B cell (primary cell): Measurements from ENCODE around the gene CADM2. TPM values are rescaled to one million over a fixed set of nuclear protein-coding genes. Genes with fewer than 3 reads are reported as not detected.
"Not testable (repeated sequence)": the region's sequence is repeated elsewhere in the genome, so short reads cannot be mapped to it uniquely, and the experiment has no call there.

Source experiments
- ATAC-seq: fragments of 200-7000 bp; cut with Tn5 transposase; one replicate; pipeline ENCODE4 v1.10.0; 2021; ENCODE audit warnings: low read depth, mild to moderate bottlenecking, moderate number of reproducible peaks, moderate library complexity
- CTCF ChIA-PET: fragments of 350-600 bp; sonication (Branson Sonifier 250); formaldehyde crosslinking; loops from one replicate; lab custom pipeline; 2021; ENCODE audit warnings: antibody characterized with exemption, inconsistent platforms; lab: Charles Lee
- POLR2A ChIA-PET: fragments of 350-600 bp; sonication (Branson Sonifier 250); formaldehyde crosslinking; loops from one replicate; lab custom pipeline; 2021; ENCODE audit warnings: antibody characterized with exemption; lab: Charles Lee
- DNase-seq: peaks from one replicate; pipeline ENCODE4 v3.0.0; 2013
- H2AFZ ChIP-seq: 2 replicates; pipeline ENCODE4 v1.6.1; 2012; ENCODE audit warnings: mild to moderate bottlenecking, low read depth, low read length; ENCODE audit not compliant: insufficient read depth, poor library complexity, severe bottlenecking
- H3K27ac ChIP-seq, 2 donors: 1 replicate in 1 of 2; 2 replicates in 1 of 2; pipeline ENCODE4 v1.5.1; 2012 to 2013; ENCODE audit warnings: low read length in 2 of 2, mild to moderate bottlenecking in 2 of 2, moderate library complexity in 1 of 2
- H3K27me3 ChIP-seq, 4 experiments: fragments of 200-600 bp in 1 of 4; sonication (generic) in 1 of 4; replicated peaks in 1 of 4; 1 replicate in 2 of 4; 2 replicates in 2 of 4; pipeline versions ENCODE4 v1.6.1 to v1.7.0; 2013 to 2016; ENCODE audit warnings: low read length in 3 of 4, mild to moderate bottlenecking in 2 of 4, mixed read lengths in 1 of 4, moderate library complexity in 1 of 4; ENCODE audit not compliant: insufficient read depth in 4 of 4, control insufficient read depth in 3 of 4; ENCODE audit errors: control extremely low read depth in 1 of 4
- H3K36me3 ChIP-seq, 2 experiments: replicated peaks in 1 of 2; 1 replicate in 1 of 2; 2 replicates in 1 of 2; pipeline versions ENCODE4 v1.6.1 to v1.7.1; 2013; ENCODE audit warnings: low read length in 1 of 2; ENCODE audit not compliant: insufficient read depth in 2 of 2, control insufficient read depth in 1 of 2; ENCODE audit errors: control extremely low read depth in 1 of 2, extremely low read depth in 1 of 2
- H3K4me1 ChIP-seq, 2 donors: fragments of 200-600 bp in 1 of 2; sonication (generic) in 1 of 2; 1 replicate in 1 of 2; 2 replicates in 1 of 2; pipeline versions ENCODE4 v1.5.1 to v1.6.1; 2013 to 2017; ENCODE audit warnings: low read length in 2 of 2; ENCODE audit not compliant: control insufficient read depth in 2 of 2, insufficient read depth in 2 of 2
- H3K4me2 ChIP-seq: replicated peaks from 2 replicates; pipeline ENCODE3; 2012; ENCODE audit warnings: mild to moderate bottlenecking, low read depth, low read length; ENCODE audit not compliant: poor library complexity, severe bottlenecking
- H3K4me3 ChIP-seq, 5 experiments: fragments of 200-600 bp in 1 of 5; sonication (generic) in 1 of 5; 1 replicate in 3 of 5; 2 replicates in 2 of 5; pipeline versions ENCODE4 v1.5.1 to v1.7.0; 2011 to 2016; ENCODE audit warnings: low read length in 4 of 5, mild to moderate bottlenecking in 4 of 5, low read depth in 2 of 5, control low read depth in 1 of 5, moderate library complexity in 1 of 5; ENCODE audit not compliant: insufficient read depth in 1 of 5; ENCODE audit errors: control extremely low read depth in 1 of 5, extremely low read depth in 1 of 5
- H3K79me2 ChIP-seq: fragments of 200-600 bp; sonication (generic); one replicate; pipeline ENCODE4 v1.6.0; 2016; ENCODE audit warnings: low read length; ENCODE audit not compliant: control insufficient read depth, insufficient read depth
- H3K9ac ChIP-seq: fragments of 200-600 bp; sonication (generic); 2 replicates; pipeline ENCODE4 v1.6.1; 2017; ENCODE audit warnings: mild to moderate bottlenecking, low read length, moderate library complexity
- H3K9me3 ChIP-seq, 3 donors: one replicate each; pipeline versions ENCODE4 v1.6.1 to v1.7.1; 2013; ENCODE audit warnings: low read length in 2 of 3; ENCODE audit not compliant: control insufficient read depth in 2 of 3, insufficient read depth in 1 of 3; ENCODE audit errors: control extremely low read depth in 1 of 3
- H4K20me1 ChIP-seq: 2 replicates; pipeline ENCODE4 v1.6.0; 2012; ENCODE audit warnings: mild to moderate bottlenecking, low read length; ENCODE audit not compliant: insufficient read depth, control insufficient read depth, poor library complexity, severe bottlenecking
- H3K27ac Mint-ChIP-seq: one replicate; pipeline ENCODE4 v1.8.0; 2021; ENCODE audit warnings: mixed read lengths
- H3K27me3 Mint-ChIP-seq: one replicate; pipeline ENCODE4 v1.8.0; 2021; ENCODE audit warnings: mixed read lengths
- H3K4me1 Mint-ChIP-seq: one replicate; pipeline ENCODE4 v1.8.0; 2021; ENCODE audit warnings: mixed read lengths
- H3K4me3 Mint-ChIP-seq: one replicate; pipeline ENCODE4 v1.8.0; 2021; ENCODE audit warnings: mixed read lengths
- H3K9me3 Mint-ChIP-seq: one replicate; pipeline ENCODE4 v1.8.0; 2022; ENCODE audit warnings: mixed read lengths; ENCODE audit not compliant: insufficient read depth
- EZH2 ChIP-seq: IDR thresholded peaks from 2 replicates; pipeline ENCODE4 v1.6.1; 2012; ENCODE audit warnings: borderline replicate concordance, low read depth, mild to moderate bottlenecking, moderate library complexity, low read length; ENCODE audit not compliant: insufficient read depth, poor library complexity, severe bottlenecking
- WGBS: methylation state at CpG from one replicate; pipeline ENCODE4 v1.1.5; 2013; ENCODE audit warnings: missing lambda C conversion rate; ENCODE audit not compliant: insufficient coverage; 5-methylcytosine and 5-hydroxymethylcytosine counted together
- intact Hi-C: fragments of 100-400 bp; cut with micrococcal nuclease; formaldehyde crosslinking; loops from one replicate; pipeline ENCODE4 v1.10.0; 2022
- polyA minus RNA-seq: library from RNA; depleted of rRNA, polyadenylated mRNA; stranded (reverse); fragments of >200 nt; gene quantifications from 2 replicates; pipeline ENCODE4 v1.2.3, GENCODE V29; 2012
- polyA plus RNA-seq: library from polyadenylated mRNA; depleted of rRNA; stranded (reverse); fragments of >200 nt; gene quantifications from 2 replicates; pipeline ENCODE4 v1.2.3, GENCODE V29; 2012
- total RNA-seq, 2 donors: library from RNA; stranded (reverse); fragments of 120-200 nt in 1 of 2; gene quantifications; 1 replicate in 1 of 2; 2 replicates in 1 of 2; pipeline versions ENCODE4 v1.2.3 to v1.2.4, GENCODE V29; 2013 to 2022
- TF ChIP-seq, protein P1 (sequence below): fragments of 200-600 bp; IDR thresholded peaks from one replicate; pipeline ENCODE4 v1.8.0; 2022; ENCODE audit warnings: antibody characterized with exemption, mild to moderate bottlenecking

The CADM2 gene
- total RNA-seq (0.10 TPM in 1 of 2 replicates, not detected in the other), polyA plus RNA-seq (0.37 TPM in 1 of 2 replicates, not detected in the other), polyA minus RNA-seq (not detected in 2 replicates)
- 0.37 TPM for total RNA-seq (2013)

GRCh38 chr3:84958495-84959469, at the start of gene CADM2:
Gene CADM2 (plus strand): TSS chr3:84958989.
- H3K4me3 ChIP-seq: peak within 1 kb of the TSS in 4 of 5 experiments; percentile 40 to 66 (median 52)
- 3% methylated on average over 66 of the region's 70 CpGs for WGBS

GRCh38 chr3:84918592-84918991, 40.2 kb upstream of the CADM2 start:
- ATAC-seq, H3K27ac ChIP-seq, H3K9me3 Mint-ChIP-seq, H3K36me3 ChIP-seq, H3K4me1 Mint-ChIP-seq, H4K20me1 ChIP-seq, H3K79me2 ChIP-seq, POLR2A ChIA-PET, H3K4me2 ChIP-seq, H3K4me1 ChIP-seq, H2AFZ ChIP-seq, H3K4me3 Mint-ChIP-seq, H3K27me3 ChIP-seq, H3K9me3 ChIP-seq, intact Hi-C loops, CTCF ChIA-PET, DNase-seq, H3K9ac ChIP-seq, H3K27ac Mint-ChIP-seq, H3K4me3 ChIP-seq, H3K27me3 Mint-ChIP-seq: not testable (repeated sequence)
- 96% methylated on average over 17 of the region's 33 CpGs for WGBS

More at GRCh38 chr3:84958495-84959469, at the start of gene CADM2:
- peaks cover 0 to 45% (median 31%) of the 10 kb centered on the region in 4 experiments for H3K27me3 ChIP-seq
- no peaks in the 10 kb centered on the region for H3K9me3 Mint-ChIP-seq
- H3K4me1 ChIP-seq: peaks cover 17 to 22% of the 10 kb centered on the region in 2 donors
- TF ChIP-seq, protein P1, sequence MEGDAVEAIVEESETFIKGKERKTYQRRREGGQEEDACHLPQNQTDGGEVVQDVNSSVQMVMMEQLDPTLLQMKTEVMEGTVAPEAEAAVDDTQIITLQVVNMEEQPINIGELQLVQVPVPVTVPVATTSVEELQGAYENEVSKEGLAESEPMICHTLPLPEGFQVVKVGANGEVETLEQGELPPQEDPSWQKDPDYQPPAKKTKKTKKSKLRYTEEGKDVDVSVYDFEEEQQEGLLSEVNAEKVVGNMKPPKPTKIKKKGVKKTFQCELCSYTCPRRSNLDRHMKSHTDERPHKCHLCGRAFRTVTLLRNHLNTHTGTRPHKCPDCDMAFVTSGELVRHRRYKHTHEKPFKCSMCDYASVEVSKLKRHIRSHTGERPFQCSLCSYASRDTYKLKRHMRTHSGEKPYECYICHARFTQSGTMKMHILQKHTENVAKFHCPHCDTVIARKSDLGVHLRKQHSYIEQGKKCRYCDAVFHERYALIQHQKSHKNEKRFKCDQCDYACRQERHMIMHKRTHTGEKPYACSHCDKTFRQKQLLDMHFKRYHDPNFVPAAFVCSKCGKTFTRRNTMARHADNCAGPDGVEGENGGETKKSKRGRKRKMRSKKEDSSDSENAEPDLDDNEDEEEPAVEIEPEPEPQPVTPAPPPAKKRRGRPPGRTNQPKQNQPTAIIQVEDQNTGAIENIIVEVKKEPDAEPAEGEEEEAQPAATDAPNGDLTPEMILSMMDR: no peak
- TF ChIP-seq EZH2: no peak
- peaks cover 42% of the 10 kb centered on the region for H3K27me3 Mint-ChIP-seq
- DNase-seq (peak; percentile 78), ATAC-seq (peak; percentile 94)
- peak within 1 kb of the TSS; percentile 59 for H3K9ac ChIP-seq
- no peaks in the 10 kb centered on the region for H4K20me1 ChIP-seq
- H3K79me2 ChIP-seq: no peaks in the 10 kb centered on the region
- H3K4me2 ChIP-seq: peak within 1 kb of the TSS; percentile 84
- H3K36me3 ChIP-seq: no peaks in the 10 kb centered on the region
- peak within 1 kb of the TSS; percentile 71 for H3K4me3 Mint-ChIP-seq
- intact Hi-C loops: no loop called here
- no peak within 1 kb of the TSS for H3K27ac Mint-ChIP-seq
- peaks cover 0 to 20% (median 5%) of the 10 kb centered on the region in 3 donors for H3K9me3 ChIP-seq
- POLR2A ChIA-PET: no interaction called here
- H2AFZ ChIP-seq: peak within 1 kb of the TSS; percentile 79
- CTCF ChIA-PET: no interaction called here
- peaks cover 21% of the 10 kb centered on the region for H3K4me1 Mint-ChIP-seq
- no peak within 1 kb of the TSS for H3K27ac ChIP-seq
